Astrocyte of the spinal cord (primary cell): ENCODE measurements around the gene CABYR.
A peak's percentile ranks its signal among the peaks of the same experiment; 100 is the strongest.

Experiments used
- DNase-seq: peaks from one replicate; pipeline ENCODE4 v3.0.0; 2011; ENCODE audit warnings: low read depth, low spot score
- H3K4me3 ChIP-seq: 2 replicates; pipeline ENCODE4 v1.5.1; 2011; ENCODE audit warnings: low read depth, mild to moderate bottlenecking, low read length, moderate library complexity
- in situ Hi-C: cut with HindIII; loops from 2 replicates; pipeline ENCODE4 v1.10.0; 2017; ENCODE audit warnings: low sequenced_read_pairs
- TF ChIP-seq, protein P1 (sequence below): IDR thresholded peaks from 2 replicates; pipeline ENCODE4 v1.5.1; 2012; ENCODE audit warnings: low read depth, mild to moderate bottlenecking, low read length, inconsistent platforms

CABYR gene

DNA sequence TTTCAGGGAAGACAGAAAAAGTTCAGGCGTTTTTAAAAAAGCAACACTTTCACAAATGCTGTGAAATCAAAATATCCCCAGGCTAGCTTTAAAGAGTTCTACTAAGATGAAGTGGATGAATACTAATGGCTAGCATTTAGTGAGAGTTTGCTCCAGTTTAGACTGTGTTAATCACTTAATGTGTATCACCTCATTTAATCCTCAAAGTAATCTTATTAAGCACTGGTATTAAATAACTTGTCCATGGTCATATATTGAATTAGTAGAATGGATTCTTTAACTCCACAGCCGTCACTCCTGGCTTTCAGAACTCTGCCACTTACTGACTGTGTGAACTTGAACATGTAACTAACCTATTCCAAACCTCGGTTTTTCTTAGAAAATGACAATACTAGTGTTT lies 66.0 kb downstream of the CABYR start:
- no peak overlapping the region for H3K4me3 ChIP-seq
- no peak for DNase-seq
- in situ Hi-C loops = no loop called here
- TF ChIP-seq, protein P1, sequence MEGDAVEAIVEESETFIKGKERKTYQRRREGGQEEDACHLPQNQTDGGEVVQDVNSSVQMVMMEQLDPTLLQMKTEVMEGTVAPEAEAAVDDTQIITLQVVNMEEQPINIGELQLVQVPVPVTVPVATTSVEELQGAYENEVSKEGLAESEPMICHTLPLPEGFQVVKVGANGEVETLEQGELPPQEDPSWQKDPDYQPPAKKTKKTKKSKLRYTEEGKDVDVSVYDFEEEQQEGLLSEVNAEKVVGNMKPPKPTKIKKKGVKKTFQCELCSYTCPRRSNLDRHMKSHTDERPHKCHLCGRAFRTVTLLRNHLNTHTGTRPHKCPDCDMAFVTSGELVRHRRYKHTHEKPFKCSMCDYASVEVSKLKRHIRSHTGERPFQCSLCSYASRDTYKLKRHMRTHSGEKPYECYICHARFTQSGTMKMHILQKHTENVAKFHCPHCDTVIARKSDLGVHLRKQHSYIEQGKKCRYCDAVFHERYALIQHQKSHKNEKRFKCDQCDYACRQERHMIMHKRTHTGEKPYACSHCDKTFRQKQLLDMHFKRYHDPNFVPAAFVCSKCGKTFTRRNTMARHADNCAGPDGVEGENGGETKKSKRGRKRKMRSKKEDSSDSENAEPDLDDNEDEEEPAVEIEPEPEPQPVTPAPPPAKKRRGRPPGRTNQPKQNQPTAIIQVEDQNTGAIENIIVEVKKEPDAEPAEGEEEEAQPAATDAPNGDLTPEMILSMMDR = no peak

DNA sequence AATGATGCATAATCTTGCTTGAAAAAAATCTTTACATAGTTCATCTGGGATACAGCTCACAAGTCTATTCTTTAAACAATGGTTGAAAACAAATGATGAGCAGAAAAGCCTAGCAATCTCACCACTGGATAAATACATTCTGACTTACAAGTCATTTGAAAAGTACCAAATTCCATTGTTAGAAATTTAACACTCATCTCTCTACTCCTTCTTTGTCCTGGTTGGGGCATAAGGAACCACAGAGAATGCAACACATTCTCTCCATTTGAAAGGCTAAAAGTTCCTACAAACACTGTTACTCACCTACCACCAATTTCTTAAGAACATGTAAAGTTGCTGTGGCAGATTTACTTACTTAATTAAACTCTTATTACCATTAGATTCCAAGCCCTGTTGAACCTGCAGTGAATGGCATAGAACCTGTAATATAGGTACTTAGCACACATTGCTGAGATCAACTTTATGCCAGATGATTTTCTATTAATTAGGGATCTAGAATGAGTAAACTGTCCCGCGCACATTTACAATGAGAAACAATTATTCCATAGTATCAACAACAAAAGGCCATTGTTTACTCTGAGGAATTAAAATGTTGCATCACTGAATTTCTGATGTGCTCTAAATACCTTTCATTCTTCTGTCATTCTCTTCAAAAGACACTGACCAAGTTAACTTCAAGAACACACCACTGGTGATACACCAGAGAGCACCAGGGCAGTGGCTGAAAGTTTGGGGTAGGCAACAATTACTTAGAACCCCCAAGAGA lies 69.6 kb downstream of the CABYR start:
- no peak overlapping the region for H3K4me3 ChIP-seq
- in situ Hi-C loops = no loop called here
- TF ChIP-seq, protein P1 = no peak
- DNase-seq = peak; percentile 37

DNA sequence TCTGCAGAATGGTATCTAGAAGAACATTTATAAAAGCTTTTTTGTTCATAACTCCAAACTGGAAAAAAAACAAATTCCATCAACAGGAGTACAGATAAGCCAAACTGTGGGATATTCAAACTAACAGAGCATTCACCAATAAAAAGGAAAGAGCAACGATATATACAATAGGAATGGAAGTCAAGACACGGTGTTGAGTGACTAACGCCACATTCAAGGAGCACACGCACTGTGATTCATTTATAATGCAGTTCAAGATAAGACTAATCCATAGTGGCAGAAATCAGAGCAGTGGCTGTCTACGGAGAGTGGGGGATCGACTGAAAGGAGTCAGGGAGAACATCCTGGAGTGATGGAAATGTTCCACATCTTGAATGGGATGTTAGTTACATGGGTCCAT lies 70.7 kb downstream of the CABYR start:
- in situ Hi-C loops = no loop called here
- TF ChIP-seq, protein P1 = no peak
- DNase-seq = no peak
- H3K4me3 ChIP-seq = no peak overlapping the region
